ENCODE measurements around the gene SYTL5.

SYTL5 gene

DNA sequence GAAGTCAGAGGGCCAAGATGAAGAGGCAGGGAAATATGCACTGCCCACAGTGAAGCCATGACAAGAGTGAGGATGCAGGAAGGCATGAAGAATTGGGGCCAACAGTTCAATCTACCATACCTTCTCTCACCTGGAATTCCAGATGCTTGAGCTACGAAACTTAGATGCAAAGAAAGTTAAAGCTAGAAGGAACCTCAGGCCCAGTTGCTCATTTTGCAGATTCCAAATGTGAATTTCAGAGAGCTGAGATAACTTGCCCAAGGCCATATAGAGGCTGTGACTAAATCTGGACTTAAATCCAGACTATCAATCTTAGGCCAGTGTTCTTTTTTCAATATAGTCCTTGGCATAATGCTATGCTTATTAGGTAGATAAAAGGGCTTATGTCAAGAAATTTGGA, 121.6 kb downstream of the SYTL5 start:
- Mint-ChIP-seq H3K27ac (no peak overlapping the region), H3K4me3 (no peak overlapping the region), H3K27me3 (peaks cover 17% of the 10 kb centered on the region), H3K4me1 (no peaks in the 10 kb centered on the region), H3K9me3 (no peaks in the 10 kb centered on the region), H3K36me3 (no peaks in the 10 kb centered on the region)
- no peak for ATAC-seq

DNA sequence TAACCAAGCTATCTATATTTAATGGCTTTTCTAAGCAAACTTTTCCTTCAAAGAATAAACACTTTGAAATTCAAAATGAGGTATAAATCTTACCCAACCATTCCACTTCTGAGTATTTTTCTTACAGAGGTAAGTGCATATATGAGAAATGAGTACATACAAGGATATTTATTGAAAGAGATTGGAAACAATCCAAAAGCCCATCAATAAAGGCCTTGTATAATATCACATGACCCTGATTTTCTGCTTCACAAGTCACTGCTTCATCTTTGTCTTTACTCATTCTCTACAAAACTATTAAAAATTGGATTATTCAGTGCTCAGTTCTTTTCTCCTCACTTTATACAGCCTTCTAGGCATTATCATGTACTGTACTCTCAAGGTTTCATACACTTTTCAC, 123.0 kb downstream of the SYTL5 start:
- Mint-ChIP-seq H3K27me3 (peaks cover 17% of the 10 kb centered on the region), H3K4me3 (no peak overlapping the region), H3K9me3 (no peaks in the 10 kb centered on the region), H3K4me1 (no peaks in the 10 kb centered on the region), H3K27ac (no peak overlapping the region), H3K36me3 (no peaks in the 10 kb centered on the region)
- ATAC-seq, result no peak

DNA sequence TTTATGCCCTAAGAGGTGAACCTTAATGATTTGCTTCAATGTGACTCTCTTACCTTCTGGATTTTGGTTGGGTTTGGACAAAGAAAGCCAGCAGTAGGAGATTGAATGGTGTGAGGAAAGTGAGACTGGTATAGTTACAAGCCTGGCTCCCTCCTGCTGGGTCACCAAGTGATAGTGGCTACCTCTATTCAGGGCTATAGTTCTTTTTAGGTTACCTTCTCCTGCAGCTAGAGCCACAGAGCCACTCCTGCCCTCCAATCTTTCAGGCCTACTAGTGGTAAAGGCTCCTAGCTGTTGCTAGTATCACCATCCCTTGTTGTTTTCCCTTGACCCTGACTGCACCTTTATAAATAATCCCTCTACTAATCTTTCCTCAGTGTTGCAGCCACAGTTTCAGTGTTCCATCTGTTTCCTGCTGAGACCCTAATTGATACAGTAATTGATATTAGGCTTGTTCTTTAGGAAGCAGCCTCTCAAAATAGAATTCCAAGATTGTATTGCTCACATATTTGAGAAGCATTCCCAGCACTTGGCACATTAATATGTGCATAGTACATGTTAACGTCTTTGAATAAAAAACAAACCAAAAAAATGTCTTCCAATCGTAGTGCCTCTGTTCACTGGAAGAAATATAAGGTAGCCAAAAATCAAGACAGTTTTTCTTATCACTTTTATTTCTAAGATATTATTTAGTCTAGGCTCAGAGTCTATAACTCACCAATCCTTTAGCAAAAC, 132.0 kb downstream of the SYTL5 start:
- no peak for ATAC-seq
- Mint-ChIP-seq H3K4me1 (no peaks in the 10 kb centered on the region), H3K27me3 (no peaks in the 10 kb centered on the region), H3K36me3 (no peaks in the 10 kb centered on the region), H3K27ac (no peak overlapping the region), H3K4me3 (no peak overlapping the region), H3K9me3 (no peaks in the 10 kb centered on the region)

DNA sequence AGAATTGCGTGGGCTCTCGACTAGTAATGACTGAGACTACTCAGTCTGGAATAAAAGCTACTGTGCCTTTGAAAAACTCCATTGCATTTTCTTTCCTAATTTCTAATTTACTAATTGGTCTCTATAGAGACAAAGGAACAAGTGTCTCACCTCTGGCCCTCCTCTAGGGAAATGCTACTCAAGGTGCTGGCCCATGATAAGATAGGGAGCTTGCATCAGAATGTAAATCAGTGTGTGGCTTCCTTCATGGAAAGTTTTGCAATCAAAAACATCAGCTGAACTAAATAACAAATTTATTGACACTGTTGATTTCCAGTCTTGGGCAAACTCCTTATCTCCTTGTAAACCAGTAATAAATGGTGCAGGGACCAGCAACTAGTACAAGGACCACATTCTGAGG, 132.5 kb downstream of the SYTL5 start:
- no peaks in the 10 kb centered on the region for H3K4me1 Mint-ChIP-seq
- H3K27me3 Mint-ChIP-seq, result no peaks in the 10 kb centered on the region
- no peaks in the 10 kb centered on the region for H3K36me3 Mint-ChIP-seq
- H3K9me3 Mint-ChIP-seq, result no peaks in the 10 kb centered on the region
- H3K4me3 Mint-ChIP-seq, result no peak overlapping the region
- no peak for ATAC-seq
- H3K27ac Mint-ChIP-seq, result no peak overlapping the region

DNA sequence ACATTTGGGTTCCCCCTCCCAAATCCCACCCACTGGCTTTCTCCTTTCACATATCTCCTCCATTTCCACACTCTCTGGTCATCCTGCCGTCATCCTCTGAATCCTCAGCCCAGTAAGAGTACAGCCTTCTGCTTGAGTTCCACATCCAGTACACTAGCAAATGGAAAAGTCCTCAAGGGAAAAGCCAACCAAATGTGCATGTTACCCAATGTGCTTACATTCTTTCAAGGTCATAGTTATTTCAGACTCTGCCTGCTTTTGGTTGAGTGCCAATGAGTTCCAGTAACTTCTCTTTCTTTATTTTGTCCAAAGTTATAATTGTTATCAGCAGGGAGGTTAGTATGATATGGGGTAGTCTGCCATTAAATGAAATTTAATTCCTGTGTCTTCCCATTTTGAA, 136.3 kb downstream of the SYTL5 start:
- Mint-ChIP-seq H3K27me3 (no peaks in the 10 kb centered on the region), H3K9me3 (no peaks in the 10 kb centered on the region), H3K4me1 (no peaks in the 10 kb centered on the region), H3K4me3 (no peak overlapping the region), H3K36me3 (no peaks in the 10 kb centered on the region), H3K27ac (no peak overlapping the region)
- no peak for ATAC-seq

DNA sequence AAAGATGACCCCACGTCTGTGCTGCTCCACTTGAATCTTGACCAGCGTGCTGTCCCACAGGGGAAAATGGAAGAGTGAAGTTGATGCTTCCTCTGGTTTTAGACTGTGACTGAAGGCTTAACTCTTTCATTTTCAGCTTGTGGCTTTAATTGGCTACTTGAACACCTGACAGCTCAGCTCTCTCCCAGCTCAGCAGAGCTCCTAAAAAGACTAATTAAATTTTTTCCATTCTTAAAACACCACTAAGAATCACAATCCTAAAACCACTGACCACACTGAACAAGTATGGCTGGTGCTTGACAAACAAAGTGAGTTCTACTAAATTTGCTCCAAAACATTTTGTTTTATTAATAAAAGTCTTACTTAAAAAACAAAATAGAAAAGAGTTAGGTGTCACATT, 142.7 kb downstream of the SYTL5 start:
- no peaks in the 10 kb centered on the region for H3K9me3 Mint-ChIP-seq
- ATAC-seq, result no peak
- H3K4me3 Mint-ChIP-seq, result no peak overlapping the region
- H3K4me1 Mint-ChIP-seq, result no peaks in the 10 kb centered on the region
- no peaks in the 10 kb centered on the region for H3K36me3 Mint-ChIP-seq
- no peaks in the 10 kb centered on the region for H3K27me3 Mint-ChIP-seq
- no peak overlapping the region for H3K27ac Mint-ChIP-seq

DNA sequence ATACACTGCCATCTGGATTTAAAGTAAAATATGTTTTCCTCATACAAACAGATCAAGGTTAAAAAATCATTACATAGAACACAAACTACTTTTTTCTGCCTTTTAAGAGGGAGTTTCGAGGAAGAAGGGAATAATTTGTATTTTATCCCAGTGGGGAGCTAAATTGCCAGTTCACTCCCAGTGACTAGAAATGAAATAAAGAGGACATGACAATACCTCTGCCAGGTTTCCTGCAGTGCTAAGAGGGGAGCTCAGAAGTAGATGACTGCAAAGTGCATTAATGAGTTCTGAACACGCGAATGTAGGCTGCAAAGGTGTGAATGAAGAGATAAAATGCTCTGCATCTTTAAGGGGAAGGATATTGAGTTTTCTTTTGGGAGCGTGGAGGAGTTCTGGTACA, 144.6 kb downstream of the SYTL5 start:
- no peaks in the 10 kb centered on the region for H3K27me3 Mint-ChIP-seq
- H3K4me1 Mint-ChIP-seq, result no peaks in the 10 kb centered on the region
- H3K36me3 Mint-ChIP-seq, result no peaks in the 10 kb centered on the region
- no peak for ATAC-seq
- H3K9me3 Mint-ChIP-seq, result no peaks in the 10 kb centered on the region
- H3K4me3 Mint-ChIP-seq, result no peak overlapping the region
- no peak overlapping the region for H3K27ac Mint-ChIP-seq

DNA sequence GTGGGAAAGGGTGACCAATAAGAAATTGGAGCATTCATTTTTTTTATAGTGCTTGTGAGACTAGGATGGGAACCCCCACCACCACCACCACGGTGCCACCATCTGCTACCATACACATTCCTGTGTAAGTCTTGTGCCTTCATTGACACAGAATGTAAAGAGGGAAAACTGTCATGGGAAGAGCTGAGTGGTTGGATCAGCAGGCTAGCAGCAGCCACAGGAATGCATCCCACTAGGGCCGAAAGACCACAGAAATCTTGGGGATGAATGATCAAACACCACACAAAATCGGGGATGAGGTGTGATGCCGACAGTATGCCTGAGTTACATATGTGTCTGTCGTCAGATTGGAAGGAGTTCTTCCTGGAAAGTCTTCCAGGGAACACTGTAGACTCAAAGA, 145.1 kb downstream of the SYTL5 start:
- no peaks in the 10 kb centered on the region for H3K36me3 Mint-ChIP-seq
- no peak for ATAC-seq
- no peaks in the 10 kb centered on the region for H3K4me1 Mint-ChIP-seq
- H3K27ac Mint-ChIP-seq, result no peak overlapping the region
- no peaks in the 10 kb centered on the region for H3K27me3 Mint-ChIP-seq
- H3K9me3 Mint-ChIP-seq, result no peaks in the 10 kb centered on the region
- H3K4me3 Mint-ChIP-seq, result no peak overlapping the region

DNA sequence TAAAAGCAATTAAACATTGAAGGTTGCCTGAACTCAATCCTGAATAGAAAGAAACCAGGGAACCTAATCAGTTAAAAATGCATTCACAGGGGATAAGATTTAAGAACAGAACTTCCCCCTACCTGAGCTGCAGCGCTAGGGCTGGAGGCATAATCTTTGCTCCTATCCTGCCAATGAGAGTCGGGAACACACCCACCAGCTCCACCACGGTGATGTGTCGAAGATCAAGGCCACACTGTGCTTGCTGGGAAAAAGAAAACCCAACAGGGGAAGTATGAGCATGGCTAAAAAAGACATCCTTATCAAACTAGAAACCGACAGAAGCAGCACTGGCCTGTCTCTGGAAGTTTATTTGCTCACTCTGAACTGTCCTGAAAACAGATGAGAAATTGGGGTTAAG, 148.0 kb downstream of the SYTL5 start:
- Mint-ChIP-seq H3K27me3 (no peaks in the 10 kb centered on the region), H3K36me3 (no peaks in the 10 kb centered on the region), H3K27ac (no peak overlapping the region), H3K9me3 (no peaks in the 10 kb centered on the region), H3K4me3 (no peak overlapping the region), H3K4me1 (no peaks in the 10 kb centered on the region)
- ATAC-seq, result no peak

DNA sequence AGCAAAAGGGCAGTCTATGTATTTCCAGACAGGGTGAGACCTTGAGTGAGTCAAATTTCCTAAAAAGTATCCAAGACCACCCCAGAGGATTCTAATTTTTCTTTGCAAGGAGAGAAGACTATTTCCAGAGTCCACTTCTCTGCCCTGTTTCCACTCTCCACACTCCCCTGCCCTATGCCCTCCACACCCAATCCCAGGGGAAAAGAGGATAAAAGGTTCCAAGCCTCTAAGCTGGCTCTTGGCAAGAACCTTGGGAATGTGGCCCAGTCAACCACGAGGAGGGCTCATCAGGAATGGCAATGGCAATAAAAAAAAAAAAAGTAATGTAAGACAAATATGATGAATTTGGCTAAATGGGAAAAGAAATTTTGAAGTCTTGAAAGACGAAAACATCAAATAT, 148.5 kb downstream of the SYTL5 start:
- Mint-ChIP-seq H3K4me1 (no peaks in the 10 kb centered on the region), H3K9me3 (no peaks in the 10 kb centered on the region), H3K27me3 (no peaks in the 10 kb centered on the region), H3K4me3 (no peak overlapping the region), H3K36me3 (no peaks in the 10 kb centered on the region), H3K27ac (no peak overlapping the region)
- no peak for ATAC-seq

DNA sequence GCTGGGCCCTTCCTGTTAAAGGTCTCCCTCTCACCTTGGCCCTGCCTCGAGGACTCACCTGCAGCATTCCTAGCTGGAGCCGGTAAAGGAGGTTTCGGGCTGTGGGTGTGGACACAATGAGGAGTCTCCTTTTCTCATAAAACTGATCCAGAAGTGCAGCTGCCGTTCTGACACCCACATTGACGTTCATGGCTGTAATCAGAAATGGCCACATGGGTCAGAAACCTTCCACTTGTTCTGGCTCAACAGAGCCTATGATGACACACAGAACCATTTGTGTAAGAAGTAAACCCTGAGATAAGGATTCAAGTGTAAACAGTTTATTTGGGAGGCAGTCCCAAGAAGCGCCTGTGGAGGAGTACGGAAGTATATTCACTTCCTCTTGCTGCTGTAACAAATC, 150.5 kb downstream of the SYTL5 start:
- Mint-ChIP-seq H3K27ac (no peak overlapping the region), H3K4me1 (no peaks in the 10 kb centered on the region), H3K4me3 (no peak overlapping the region), H3K36me3 (no peaks in the 10 kb centered on the region), H3K9me3 (no peaks in the 10 kb centered on the region), H3K27me3 (no peaks in the 10 kb centered on the region)
- no peak for ATAC-seq

DNA sequence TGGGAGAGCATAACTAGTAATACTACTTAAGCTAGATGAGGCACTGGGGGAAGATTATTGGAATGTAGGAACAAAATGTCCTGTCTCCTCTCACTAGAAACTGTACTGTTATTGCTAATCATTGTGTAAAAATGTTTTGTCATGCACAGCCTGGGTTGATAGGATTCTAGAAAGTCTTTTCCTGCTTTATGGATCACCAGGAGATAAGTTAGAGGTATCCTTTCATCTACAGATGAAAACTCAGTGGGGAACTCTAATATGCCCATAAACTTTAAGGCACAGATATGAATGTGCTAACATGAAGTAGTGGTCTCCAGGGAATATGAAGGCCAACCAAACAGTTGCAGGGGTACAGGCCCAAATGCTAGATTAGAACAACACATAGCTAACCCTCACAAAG, 156.8 kb downstream of the SYTL5 start:
- Mint-ChIP-seq H3K36me3 (no peaks in the 10 kb centered on the region), H3K9me3 (no peaks in the 10 kb centered on the region), H3K27me3 (no peaks in the 10 kb centered on the region), H3K27ac (no peak overlapping the region), H3K4me1 (no peaks in the 10 kb centered on the region), H3K4me3 (no peak overlapping the region)
- ATAC-seq, result no peak

DNA sequence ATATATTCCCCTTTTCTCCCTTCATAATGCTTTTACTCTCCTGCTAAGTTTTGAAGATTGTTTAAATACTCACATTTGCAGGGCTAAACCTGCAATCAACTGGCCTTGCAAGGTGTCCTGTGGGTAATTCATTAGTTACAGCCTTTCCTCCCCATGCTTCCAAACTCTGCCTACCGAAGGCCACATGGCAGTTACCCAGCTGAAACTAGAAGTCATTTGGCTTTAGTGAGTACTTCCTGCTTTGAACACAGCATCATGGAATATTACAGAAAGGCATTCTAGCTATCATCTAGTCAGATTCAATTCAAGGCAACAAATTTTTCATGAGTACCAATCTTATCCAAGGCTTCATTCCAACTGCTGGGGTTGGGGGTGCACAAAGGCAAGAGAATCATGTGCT, 158.7 kb downstream of the SYTL5 start:
- H3K4me1 Mint-ChIP-seq, result no peaks in the 10 kb centered on the region
- no peaks in the 10 kb centered on the region for H3K36me3 Mint-ChIP-seq
- H3K27ac Mint-ChIP-seq, result no peak overlapping the region
- no peak overlapping the region for H3K4me3 Mint-ChIP-seq
- no peaks in the 10 kb centered on the region for H3K9me3 Mint-ChIP-seq
- H3K27me3 Mint-ChIP-seq, result no peaks in the 10 kb centered on the region
- ATAC-seq, result no peak

DNA sequence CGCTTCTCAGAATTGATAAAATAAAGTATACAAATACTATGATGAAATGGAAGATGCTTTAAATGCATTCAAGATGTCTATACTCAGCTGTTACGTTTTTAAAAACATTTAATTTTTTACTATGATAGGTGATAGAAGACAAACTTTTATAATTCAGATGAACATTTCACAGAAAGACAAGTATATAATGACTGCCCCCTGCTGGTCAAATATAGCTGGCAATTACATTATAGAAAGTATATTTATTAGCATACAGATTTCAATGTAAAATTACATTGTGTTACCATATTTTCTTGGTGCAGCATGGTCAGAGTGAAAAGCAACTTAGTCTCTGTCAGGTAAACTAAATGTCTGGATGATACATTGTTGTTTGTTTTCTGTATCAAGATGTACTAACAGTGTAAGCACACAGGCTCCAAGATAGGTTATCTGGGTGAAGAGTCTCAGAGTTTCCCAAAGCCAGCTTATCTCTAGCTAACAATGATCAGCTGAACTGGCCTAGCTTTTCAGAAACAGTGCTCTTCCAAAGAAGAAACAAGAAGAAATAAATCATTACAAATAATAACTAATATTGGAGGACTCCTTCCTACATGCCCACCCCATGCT, 160.2 kb downstream of the SYTL5 start:
- no peaks in the 10 kb centered on the region for H3K27me3 Mint-ChIP-seq
- H3K27ac Mint-ChIP-seq, result no peak overlapping the region
- no peaks in the 10 kb centered on the region for H3K4me1 Mint-ChIP-seq
- H3K4me3 Mint-ChIP-seq, result no peak overlapping the region
- no peaks in the 10 kb centered on the region for H3K9me3 Mint-ChIP-seq
- H3K36me3 Mint-ChIP-seq, result no peaks in the 10 kb centered on the region
- no peak for ATAC-seq

DNA sequence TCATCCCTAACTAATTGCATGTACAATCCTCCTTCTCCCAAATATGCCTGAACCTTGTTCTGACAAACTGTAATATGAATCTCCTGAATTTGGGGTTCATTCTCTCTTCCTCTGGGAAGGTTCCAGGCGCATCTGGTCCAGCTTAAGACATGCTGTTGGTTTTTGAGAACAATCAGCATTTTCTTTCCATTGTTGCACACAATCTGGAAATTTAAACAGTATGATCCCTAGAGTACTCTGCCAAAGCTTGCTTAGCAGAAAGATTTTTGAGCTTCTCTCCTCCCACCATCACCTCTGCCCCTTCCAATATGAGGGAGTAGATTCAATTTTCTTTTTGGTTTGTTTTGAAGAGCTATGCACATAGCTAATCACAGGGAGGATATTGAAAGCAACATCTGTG, 164.2 kb downstream of the SYTL5 start:
- ATAC-seq, result no peak
- Mint-ChIP-seq H3K27me3 (no peaks in the 10 kb centered on the region), H3K36me3 (no peaks in the 10 kb centered on the region)

DNA sequence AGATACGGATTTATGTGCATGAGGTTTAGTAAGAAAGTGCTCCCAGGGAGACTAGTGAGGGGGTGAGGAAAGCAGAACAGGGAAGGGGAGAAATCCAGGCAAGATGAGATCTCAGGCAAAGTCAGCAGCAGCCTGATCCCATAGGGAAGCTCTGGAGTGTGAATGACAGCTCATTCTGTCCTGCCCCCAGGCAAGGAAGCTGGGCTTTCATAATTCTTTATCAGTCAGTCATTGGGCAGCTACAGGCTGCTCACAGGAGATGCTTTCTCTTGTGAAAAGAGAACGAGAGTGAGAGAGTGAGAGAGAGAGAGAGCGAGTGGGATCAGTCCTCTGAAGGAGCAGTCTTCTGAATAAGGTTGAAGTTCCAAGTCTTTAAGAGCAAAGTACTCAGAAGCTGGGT, 166.2 kb downstream of the SYTL5 start:
- H3K27me3 Mint-ChIP-seq, result no peaks in the 10 kb centered on the region
- H3K4me3 Mint-ChIP-seq, result no peak overlapping the region
- H3K9me3 Mint-ChIP-seq, result no peaks in the 10 kb centered on the region
- H3K36me3 Mint-ChIP-seq, result no peaks in the 10 kb centered on the region
- no peaks in the 10 kb centered on the region for H3K4me1 Mint-ChIP-seq
- no peak for ATAC-seq
- no peak overlapping the region for H3K27ac Mint-ChIP-seq

More for the DNA sequence above, 164.2 kb downstream of the SYTL5 start:
- no peak overlapping the region for H3K27ac Mint-ChIP-seq
- no peaks in the 10 kb centered on the region for H3K9me3 Mint-ChIP-seq
- no peak overlapping the region for H3K4me3 Mint-ChIP-seq
- H3K4me1 Mint-ChIP-seq, result no peaks in the 10 kb centered on the region

Data from stimulated activated memory B cell treated with anti-CD40 and anti-IgM and Interleukin-4, amounts not matched to agents 10 μg/mL and 1 μg/mL and 100 μg/mL, for 72 hours (primary cell).